GM21825 (cell line): ENCODE results near the gene BAIAP3.

Experiments used
- ATAC-seq: cut with Tn5 transposase; IDR thresholded peaks from one replicate; pipeline ENCODE4 v1.9.1; 2021; ENCODE audit warnings: mild to moderate bottlenecking, moderate library complexity; ENCODE audit not compliant: unreplicated experiment

BAIAP3 gene

DNA sequence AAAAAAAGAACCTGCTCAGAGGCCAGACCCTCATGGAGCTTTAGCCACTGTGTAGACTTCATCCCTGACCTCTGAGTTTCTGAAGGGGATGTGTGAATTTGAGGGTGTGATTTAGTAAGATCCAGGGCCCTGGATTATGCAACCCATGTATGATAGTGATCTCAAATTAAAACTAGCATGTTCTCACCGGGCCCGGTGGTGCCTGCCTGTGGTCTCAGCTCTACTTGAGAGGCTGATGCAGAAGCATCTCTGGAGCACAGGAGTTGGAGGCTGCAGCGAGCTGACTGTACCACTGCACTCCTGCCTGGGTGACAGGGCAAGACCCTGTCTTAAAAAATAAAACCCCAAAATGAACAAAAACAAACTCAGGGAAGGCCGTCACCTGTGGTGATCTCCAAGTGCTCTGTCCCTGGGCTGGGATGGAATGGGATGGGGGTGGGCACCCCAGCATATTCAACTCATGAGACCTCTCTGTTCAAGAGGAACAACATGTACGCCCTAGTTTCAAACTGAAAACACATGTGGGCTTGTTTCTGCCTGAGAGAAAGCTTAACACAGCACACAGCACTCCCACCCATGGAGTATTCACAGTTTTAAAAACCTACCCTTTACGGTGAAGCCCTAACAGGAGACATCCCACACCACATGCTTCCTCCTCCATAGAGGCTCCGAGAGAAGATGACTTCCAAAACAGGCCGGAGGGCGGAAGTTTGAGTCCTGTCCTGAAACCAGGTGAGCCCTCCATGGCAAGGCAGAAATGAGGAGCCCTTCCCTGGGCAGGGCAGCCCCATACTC is 48.4 kb downstream of the BAIAP3 start:
- ATAC-seq, result no peak

DNA sequence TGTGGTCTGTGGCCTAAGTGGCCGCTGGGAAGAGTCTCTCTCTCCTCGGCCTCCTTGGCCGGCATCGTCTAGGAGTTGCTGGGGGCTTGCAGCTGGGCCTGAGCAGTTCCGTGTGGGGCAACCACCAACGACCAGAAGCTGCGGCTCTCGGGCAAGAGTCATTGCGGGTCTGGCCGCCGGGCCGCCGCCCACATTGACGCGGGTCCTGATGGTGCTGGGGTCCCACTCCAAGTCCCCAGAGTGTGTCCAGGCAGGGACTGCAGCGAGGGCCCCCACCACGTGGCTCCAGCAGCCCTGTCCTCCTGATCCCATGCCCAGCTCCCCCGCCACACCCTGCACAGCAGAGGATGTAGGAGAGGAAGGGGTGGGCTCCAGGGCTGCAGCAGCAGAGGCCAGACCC is 50.1 kb downstream of the BAIAP3 start:
- ATAC-seq, result no peak

DNA sequence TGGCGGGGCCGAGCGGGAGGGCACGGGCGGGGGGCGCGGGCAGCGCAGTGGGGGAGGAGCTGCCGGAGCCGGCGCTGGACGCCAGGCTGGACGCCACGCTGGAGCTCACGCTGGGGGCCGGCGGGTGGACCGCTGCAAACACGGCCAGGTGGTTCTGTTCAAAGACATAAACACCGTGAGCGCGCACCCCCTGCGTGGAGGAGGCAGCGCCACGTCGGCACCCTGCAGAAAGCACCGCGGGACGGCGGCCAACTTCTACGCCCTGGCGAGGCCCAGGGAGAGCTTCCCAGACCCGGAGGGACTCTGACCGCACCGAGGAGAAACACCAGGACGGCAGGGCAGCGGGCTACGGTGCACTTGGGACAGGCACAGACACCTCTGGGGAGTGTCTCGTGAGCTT is 51.8 kb downstream of the BAIAP3 start:
- ATAC-seq, result no peak

DNA sequence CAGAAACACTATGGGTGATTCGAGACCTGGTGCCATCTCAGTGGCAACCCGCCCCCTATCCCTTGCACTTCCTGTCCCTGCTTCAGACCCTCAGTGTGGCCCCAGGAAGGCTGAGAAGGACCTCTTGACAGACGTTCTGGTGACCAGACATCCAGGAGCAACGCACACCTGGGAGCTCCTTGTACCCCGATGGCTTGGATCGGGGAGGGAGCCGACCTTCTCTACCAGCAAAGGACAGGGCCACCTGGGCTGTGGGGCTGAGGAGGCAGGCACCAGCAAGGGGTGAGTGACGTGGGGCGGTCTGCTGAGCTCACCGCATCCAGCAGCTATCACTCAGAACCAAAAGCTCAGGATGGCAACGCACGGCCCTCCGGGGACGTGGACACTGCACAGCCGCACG is 53.9 kb downstream of the BAIAP3 start:
- no peak for ATAC-seq

DNA sequence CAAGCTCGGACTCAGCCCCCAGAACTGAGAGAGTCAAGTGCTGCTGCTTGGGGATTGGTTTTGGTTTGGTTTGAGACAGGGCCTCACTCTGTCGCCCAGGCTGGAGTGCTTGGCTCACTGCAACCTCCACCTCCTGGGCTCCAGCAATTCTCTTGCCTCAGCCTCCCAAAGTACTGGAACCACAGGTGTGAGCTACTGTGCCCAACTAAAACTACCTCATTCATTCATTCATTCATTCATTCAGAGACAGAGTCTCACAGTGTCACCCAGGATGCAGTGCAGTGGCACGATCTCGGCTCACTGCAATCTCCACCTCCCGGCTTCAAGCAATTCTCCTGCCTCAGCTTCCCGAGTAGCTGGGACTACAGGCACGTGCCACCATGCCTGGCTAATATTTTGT is 56.3 kb downstream of the BAIAP3 start:
- no peak for ATAC-seq

DNA sequence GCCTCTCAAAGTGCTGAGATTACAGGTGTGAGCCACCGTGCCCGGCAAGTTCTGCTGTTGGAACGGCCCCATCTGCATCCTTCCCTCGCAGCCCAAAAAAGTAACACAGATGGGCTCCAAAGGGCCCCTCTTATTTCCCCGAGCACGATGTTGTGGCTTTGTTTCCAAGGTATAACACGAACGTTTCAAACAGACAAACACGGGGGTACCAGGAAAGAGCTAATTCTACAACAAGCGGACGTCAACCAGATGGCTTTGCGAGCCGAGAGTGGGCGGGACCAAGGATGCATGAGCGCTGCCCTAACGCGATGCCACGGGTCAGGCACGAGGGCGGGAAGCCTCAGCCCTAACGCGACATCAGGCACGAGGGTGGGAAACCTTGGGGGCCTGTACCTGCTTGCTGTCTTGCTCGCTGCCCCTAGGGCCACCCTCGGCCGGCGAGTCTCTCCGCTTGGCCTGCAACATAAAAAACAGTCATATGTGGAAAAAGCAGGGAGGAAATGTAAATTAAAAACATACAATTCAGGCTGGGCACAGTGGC is 56.9 kb downstream of the BAIAP3 start:
- no peak for ATAC-seq

DNA sequence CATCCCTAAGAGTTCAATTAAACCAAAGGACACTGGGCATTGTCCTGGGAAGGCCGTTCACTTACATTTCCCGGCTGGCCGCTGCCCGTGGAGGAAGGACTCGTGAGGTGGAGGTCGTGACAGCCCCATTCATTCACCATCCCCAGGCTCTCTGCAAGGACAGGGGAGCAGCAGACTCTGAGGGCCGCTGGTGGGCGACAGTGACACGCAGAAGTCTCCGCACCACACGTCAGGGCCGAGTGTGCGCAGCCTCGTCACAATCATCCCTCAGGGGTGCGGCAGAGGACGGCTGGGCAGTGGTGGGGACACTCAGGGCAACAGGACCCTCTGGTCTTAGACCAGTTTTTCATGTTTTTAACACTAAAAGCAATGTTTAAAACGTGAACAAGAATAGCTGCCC is 59.4 kb downstream of the BAIAP3 start:
- no peak for ATAC-seq

DNA sequence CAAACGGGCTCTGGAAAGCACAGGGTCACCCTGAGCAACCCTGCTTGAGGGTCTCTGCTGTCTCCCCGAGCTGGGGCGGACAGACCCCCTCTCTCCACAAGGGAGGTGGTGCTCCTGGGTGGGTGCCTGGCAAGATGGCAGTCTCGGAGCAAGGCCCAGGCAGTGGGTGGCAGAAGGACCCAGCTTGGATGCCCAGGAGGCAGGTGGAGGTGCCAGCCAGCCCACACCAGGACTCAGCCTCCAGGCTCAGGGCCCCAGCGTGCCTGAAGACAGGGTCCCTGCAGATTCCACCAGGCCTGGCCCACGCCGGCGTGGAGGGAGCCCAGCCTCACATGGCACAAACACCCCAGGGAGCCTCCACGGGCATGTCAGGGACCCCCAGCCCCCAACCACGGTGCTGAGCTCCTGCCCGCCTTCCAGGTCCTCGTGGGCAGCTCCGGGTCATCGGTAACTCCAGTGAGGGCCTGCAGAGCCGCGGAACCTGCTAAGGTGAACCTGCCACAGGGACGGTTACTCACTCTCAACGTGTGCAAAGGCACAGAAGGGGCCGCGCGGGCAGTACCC is 60.2 kb downstream of the BAIAP3 start:
- no peak for ATAC-seq

DNA sequence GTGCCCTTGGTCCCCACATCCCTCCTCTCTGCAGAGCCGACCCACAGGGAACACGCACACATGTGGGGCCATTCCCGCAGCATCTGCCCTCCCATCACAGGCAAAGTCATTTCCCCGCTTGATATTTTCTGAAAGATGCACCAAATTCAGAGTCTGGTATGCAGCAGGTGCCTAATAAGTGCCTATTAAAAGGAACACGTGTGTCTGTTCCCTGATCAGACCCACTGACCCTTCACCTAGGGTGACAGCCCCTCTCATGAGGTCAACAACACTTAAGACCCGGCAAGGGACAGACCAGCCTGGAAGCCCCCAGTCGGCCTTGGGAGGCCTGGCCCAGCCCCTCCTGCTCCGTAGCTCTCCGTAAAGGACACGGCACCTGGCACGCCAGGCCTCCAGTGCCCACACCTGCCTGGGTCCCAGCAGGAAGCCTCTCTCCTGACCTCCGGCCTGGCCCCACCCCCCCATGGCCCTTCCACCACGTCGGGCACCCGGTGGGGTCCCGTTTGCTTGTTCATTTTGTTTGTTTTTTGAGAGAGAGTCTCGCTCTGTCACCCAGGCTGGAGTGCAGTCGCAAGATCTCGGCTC is 61.0 kb downstream of the BAIAP3 start:
- ATAC-seq, result no peak

DNA sequence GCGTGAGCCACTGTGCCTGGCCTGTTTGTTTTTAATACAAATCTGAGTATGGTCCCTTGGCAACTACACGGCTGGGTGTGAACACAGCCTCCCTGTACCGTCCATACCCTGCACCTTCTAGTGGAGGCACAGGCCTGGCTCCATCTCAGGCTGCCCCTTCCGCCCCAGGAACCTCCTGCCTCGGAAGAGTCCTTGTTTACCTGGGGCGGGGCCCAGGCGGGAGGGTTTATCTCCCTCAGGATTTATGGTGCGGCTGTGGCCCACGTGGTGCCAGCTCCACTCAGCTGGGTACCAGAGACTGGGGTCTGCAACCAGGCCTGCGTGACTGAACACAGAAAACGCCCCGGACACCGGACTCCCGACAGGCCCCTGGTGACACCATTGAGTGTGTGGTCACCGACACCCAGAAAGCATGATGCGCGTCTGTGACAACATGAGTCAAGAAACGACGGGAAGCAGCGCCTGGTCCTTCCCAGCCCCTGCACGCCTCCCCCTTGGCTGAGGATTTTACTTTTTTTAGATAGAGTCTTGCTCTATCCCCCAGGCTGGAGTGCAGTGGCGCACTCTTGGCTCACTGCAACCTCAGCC is 62.1 kb downstream of the BAIAP3 start:
- no peak for ATAC-seq

DNA sequence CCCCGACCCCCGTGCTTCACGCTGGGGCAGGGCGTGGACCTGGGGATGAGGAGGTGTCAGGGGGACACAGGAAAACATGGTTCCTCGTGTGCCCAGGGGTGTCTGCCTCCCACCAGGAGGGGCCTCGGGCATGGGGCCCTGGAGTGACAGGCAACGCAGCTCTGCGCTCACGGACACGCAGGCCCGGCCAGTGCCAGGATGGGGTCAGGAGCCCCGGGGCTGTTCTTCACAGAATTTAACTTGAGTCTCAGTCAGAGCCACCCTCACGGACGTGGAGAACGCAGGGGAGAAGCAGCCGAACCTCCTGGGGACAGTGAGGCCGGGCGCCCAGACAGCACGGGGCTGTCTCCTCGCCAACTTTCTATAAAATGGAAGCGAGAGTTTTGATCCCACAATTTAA is 64.3 kb downstream of the BAIAP3 start:
- ATAC-seq, result no peak

DNA sequence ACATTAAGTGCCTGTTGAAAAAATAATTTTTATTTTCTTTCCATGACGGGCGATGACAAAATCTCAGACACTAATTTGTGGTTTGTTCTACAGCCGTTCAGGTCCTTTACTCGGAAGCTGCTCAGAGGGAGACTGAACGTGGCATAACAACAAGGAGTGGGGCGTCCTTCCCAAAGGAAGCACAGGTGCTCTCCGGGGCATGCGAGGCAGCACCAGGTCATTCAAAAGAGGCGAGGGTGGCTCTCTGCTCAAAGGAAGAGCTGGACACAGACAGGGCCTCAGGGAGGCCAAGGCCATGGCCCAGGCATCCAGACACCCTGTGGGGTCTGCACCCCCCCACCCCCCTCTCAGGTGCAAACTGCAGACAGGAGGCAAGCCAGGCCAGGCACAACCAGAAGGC is 64.9 kb downstream of the BAIAP3 start:
- no peak for ATAC-seq
